Lower lobe of right lung (tissue), 2 donors: Measurements from ENCODE around the gene ADH7. TPM values are rescaled to one million over a fixed set of nuclear protein-coding genes. Genes with fewer than 3 reads are reported as not detected.

ENCODE experiments used
- ATAC-seq, 2 donors: fragments of 200-7000 bp; cut with Tn5 transposase; one replicate each; pipeline ENCODE4 v1.9.1; 2020 to 2022; ENCODE audit warnings: mild to moderate bottlenecking in 2 of 2, moderate library complexity in 2 of 2
- DNase-seq: peaks from one replicate; pipeline ENCODE4 v3.0.0-alpha.2; 2020
- H3K27ac ChIP-seq: fragments of 200-600 bp; one replicate; pipeline ENCODE4 v1.8.0; 2022
- H3K27me3 ChIP-seq: fragments of 200-600 bp; one replicate; pipeline ENCODE4 v1.8.0; 2022; ENCODE audit warnings: low read depth
- H3K36me3 ChIP-seq: fragments of 200-600 bp; one replicate; pipeline ENCODE4 v1.8.0; 2022; ENCODE audit warnings: mild to moderate bottlenecking
- H3K4me1 ChIP-seq: fragments of 200-600 bp; one replicate; pipeline ENCODE4 v1.8.0; 2022
- H3K4me3 ChIP-seq: fragments of 200-600 bp; one replicate; pipeline ENCODE4 v1.8.0; 2022; ENCODE audit warnings: mild to moderate bottlenecking
- H3K9me3 ChIP-seq: fragments of 200-600 bp; one replicate; pipeline ENCODE4 v1.8.0; 2022
- intact Hi-C: fragments of 100-400 bp; cut with DNase I; formaldehyde crosslinking; loops from one replicate; pipeline ENCODE4 v1.11.0; 2022
- total RNA-seq: library from RNA; stranded (reverse); fragmentation: NEBNext Ultra II Directional; extraction: Animal tissue kit (Norgen Biotek cat#: 25700); gene quantifications from one replicate; pipeline ENCODE4 v1.2.1, GENCODE V29; 2021
- TF ChIP-seq, protein P1 (sequence below): fragments of 200-600 bp; IDR thresholded peaks from one replicate; pipeline ENCODE4 v1.8.0; 2022; ENCODE audit warnings: antibody characterized with exemption, mild to moderate bottlenecking
- donor health status: DM: no; HTN: yes; CAD: no; lungs with severe emphysema.

Gene ADH7
- total RNA-seq, 1 donor from 2014 or later, result 0.47 TPM

DNA sequence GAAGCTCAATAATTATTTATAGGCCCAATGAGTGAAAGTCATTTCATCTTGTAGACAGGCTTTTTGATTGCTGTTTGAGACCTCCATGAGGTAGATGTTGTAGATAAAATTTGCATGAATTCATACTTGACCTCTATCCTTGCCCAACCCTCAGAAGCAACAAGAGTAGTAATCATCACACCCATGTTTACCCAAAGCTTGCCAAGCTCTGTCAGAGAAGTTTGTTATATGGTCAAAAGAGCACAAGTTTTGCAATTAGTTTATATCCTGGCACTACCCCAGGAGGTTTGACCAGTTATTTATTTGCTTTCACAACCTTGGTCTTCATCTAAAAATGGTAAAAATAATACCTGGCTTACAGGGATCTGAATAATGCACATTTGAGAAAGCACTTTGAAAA is 20.7 kb downstream of the ADH7 start:
- no peak overlapping the region for H3K27ac ChIP-seq
- TF ChIP-seq, protein P1, sequence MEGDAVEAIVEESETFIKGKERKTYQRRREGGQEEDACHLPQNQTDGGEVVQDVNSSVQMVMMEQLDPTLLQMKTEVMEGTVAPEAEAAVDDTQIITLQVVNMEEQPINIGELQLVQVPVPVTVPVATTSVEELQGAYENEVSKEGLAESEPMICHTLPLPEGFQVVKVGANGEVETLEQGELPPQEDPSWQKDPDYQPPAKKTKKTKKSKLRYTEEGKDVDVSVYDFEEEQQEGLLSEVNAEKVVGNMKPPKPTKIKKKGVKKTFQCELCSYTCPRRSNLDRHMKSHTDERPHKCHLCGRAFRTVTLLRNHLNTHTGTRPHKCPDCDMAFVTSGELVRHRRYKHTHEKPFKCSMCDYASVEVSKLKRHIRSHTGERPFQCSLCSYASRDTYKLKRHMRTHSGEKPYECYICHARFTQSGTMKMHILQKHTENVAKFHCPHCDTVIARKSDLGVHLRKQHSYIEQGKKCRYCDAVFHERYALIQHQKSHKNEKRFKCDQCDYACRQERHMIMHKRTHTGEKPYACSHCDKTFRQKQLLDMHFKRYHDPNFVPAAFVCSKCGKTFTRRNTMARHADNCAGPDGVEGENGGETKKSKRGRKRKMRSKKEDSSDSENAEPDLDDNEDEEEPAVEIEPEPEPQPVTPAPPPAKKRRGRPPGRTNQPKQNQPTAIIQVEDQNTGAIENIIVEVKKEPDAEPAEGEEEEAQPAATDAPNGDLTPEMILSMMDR, result no peak
- DNase-seq (no peak), ATAC-seq (no peak)
- no peaks in the 10 kb centered on the region for H3K27me3 ChIP-seq
- no peaks in the 10 kb centered on the region for H3K4me1 ChIP-seq
- intact Hi-C loops, result no loop called here
- H3K4me3 ChIP-seq, result no peak overlapping the region
- H3K9me3 ChIP-seq, result no peaks in the 10 kb centered on the region
- no peaks in the 10 kb centered on the region for H3K36me3 ChIP-seq

DNA sequence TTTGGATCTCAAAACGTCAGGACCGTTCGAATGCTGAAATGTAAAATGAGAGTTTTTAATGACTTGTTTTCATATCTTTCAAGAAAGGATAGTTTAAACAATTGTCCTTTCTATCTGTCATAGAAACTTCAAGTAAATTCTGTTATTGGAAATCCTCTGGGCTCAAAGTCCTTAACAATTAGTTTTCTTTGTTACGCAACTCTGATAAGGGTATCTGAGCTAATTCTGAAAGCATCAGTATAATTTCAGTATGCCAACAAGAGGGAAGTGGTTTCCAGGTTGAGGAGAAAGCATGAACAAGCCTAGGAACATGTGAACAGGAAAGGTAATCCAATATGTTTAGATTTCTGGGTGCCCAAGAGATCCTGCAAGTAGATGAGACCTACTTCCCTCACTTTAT is 22.0 kb downstream of the ADH7 start:
- Histone ChIP-seq H3K9me3 (no peaks in the 10 kb centered on the region), H3K27ac (no peak overlapping the region), H3K36me3 (no peaks in the 10 kb centered on the region), H3K4me1 (no peaks in the 10 kb centered on the region), H3K4me3 (no peak overlapping the region), H3K27me3 (no peaks in the 10 kb centered on the region)
- DNase-seq (no peak), ATAC-seq (peak in 1 of 2 donors; percentile 43)
- TF ChIP-seq, protein P1, result no peak
- intact Hi-C loops, result no loop called here

DNA sequence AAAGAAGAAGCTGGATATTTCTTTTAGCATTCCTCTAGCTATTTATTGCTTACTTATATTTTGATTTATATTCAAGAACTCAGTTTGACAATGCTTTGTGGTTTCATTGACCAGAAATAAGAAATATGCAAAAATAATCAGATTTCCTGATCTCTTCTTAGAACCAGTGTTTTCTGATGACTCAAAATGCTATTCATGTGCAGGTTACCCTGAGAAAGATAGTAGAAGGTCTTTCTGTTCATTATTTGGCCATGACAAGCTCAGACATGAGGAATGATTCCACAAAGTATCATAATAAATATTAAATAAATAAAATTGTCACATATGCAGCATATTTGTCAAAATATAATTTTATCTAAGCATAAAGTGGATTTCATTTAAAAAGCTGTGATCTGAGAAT is 24.1 kb downstream of the ADH7 start:
- Histone ChIP-seq H3K9me3 (no peaks in the 10 kb centered on the region), H3K4me1 (no peaks in the 10 kb centered on the region), H3K27me3 (no peaks in the 10 kb centered on the region), H3K36me3 (no peaks in the 10 kb centered on the region), H3K27ac (no peak overlapping the region), H3K4me3 (no peak overlapping the region)
- TF ChIP-seq, protein P1, result no peak
- no peak for ATAC-seq
- DNase-seq, result no peak
- intact Hi-C loops, result no loop called here

DNA sequence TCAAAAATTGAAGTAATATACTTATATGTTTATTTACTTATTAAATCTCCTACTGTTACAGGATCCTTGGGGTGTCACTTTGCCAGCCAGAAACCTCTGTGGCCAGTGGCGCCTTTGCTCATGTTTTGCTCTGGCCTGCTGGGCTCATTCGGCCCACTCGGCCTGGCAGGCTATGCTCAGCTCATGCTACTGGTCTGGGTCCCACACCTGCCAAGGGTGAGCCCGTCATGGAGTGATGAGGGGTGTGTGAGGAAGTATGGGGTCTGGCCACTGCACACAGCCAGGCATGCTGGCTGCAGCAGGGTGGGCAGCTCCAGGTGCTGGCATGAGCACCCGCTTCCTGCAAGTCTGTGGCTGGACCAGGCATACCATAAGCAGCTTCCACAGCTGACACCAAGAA is 25.1 kb downstream of the ADH7 start:
- H3K27me3 ChIP-seq, result no peaks in the 10 kb centered on the region
- no peak overlapping the region for H3K27ac ChIP-seq
- H3K9me3 ChIP-seq, result no peaks in the 10 kb centered on the region
- peaks cover 4% of the 10 kb centered on the region for H3K4me1 ChIP-seq
- intact Hi-C loops, result no loop called here
- no peaks in the 10 kb centered on the region for H3K36me3 ChIP-seq
- DNase-seq, result no peak
- TF ChIP-seq, protein P1, result no peak
- no peak for ATAC-seq
- no peak overlapping the region for H3K4me3 ChIP-seq

DNA sequence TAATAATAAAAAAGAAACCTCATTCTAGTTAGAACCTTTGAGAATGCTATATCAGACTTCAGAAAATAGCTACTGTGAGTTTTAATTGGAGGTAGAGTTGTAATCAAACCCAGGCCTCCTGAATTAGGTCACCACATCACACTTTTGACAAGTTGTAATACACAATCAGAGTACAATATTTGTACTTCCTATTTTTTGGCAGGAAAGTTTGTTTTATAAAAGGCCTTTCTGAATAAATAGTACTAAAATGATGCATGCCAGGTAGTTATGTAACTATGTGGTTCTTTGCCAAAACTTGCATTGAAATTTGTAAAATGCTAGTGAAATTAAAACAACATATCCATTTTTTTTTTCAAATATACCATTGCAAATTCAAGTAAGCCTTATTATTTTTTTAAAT is 26.8 kb downstream of the ADH7 start:
- ATAC-seq, result no peak
- peaks cover 18% of the 10 kb centered on the region for H3K4me1 ChIP-seq
- DNase-seq, result no peak
- TF ChIP-seq, protein P1, result no peak
- no peaks in the 10 kb centered on the region for H3K27me3 ChIP-seq
- no peaks in the 10 kb centered on the region for H3K9me3 ChIP-seq
- intact Hi-C loops, result loop anchor here (10.0 kb wide), 1 partner anchor 284 kb away; no protein-coding TSS in a partner anchor
- no peak overlapping the region for H3K4me3 ChIP-seq
- H3K36me3 ChIP-seq, result no peaks in the 10 kb centered on the region
- H3K27ac ChIP-seq, result no peak overlapping the region
